Measurements from ENCODE around the gene TTYH3. TPM values are rescaled to one million over a fixed set of nuclear protein-coding genes. Genes with fewer than 3 reads are reported as not detected.

The TTYH3 gene
- total RNA-seq, 1 experiment from 2014 or later: 25.0 TPM

DNA sequence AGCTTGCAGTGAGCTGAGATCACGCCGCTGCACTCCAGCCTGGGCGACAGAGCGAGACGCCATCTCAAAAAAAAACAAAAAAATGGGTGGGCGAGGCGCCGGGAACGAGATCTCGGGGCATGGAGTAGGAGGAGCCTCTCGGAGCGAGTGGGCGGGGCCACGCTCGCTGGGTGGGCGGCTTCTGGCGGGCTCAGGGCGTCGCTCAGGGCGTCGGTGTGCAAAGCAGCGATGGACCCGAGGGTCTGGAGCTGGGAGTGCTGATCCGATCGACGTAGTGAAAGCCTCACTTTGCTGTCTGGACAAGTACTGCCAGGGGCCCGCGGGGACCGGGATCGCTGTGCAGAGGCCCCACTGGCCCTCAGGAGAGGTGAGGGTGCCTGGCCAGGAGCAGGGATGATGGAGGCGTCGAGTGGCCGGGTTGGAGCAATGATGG is 33.6 kb downstream of the TTYH3 start:
- H3K9me2 ChIP-seq (replicated peaks; ENCODE audit: low read length): no peaks in the 10 kb centered on the region
- H3K4me1 ChIP-seq (ENCODE audit: insufficient read depth, low read length): no peaks in the 10 kb centered on the region
- H2AFZ ChIP-seq (ENCODE audit: low read length): no peak overlapping the region
- DNase-seq (no peak), ATAC-seq (no peak)
- H3K27me3 ChIP-seq (ENCODE audit: low read length): no peaks in the 10 kb centered on the region
- no peak overlapping the region for H3K4me2 ChIP-seq (ENCODE audit: low read length)
- H3K27ac ChIP-seq (ENCODE audit: low read length): no peak overlapping the region
- H3F3A ChIP-seq (ENCODE audit: low read length, unreplicated experiment): no peaks in the 10 kb centered on the region
- H3K9me3 ChIP-seq (ENCODE audit: low read length): no peaks in the 10 kb centered on the region
- no TSS peak for BruUV-seq (replicated peaks)
- POLR2A ChIA-PET (ENCODE audit: unreplicated experiment): no interaction called here
- no peaks in the 10 kb centered on the region for H3K79me2 ChIP-seq (ENCODE audit: low read length)
- no peaks in the 10 kb centered on the region for H4K20me1 ChIP-seq (ENCODE audit: low read length)
- no peaks in the 10 kb centered on the region for H3K36me3 ChIP-seq (ENCODE audit: low read depth, low read length)
- H3K9ac ChIP-seq (ENCODE audit: low read length): no peak overlapping the region
- TF ChIP-seq EZH2 (IDR thresholded peaks at IDR 0.05; ENCODE audit: low read length, unreplicated experiment) (no peak), EZH2phosphoT487 (IDR thresholded peaks at IDR 0.05; ENCODE audit: borderline replicate concordance, low read length) (no peak)
- TF ChIP-seq, protein P1, sequence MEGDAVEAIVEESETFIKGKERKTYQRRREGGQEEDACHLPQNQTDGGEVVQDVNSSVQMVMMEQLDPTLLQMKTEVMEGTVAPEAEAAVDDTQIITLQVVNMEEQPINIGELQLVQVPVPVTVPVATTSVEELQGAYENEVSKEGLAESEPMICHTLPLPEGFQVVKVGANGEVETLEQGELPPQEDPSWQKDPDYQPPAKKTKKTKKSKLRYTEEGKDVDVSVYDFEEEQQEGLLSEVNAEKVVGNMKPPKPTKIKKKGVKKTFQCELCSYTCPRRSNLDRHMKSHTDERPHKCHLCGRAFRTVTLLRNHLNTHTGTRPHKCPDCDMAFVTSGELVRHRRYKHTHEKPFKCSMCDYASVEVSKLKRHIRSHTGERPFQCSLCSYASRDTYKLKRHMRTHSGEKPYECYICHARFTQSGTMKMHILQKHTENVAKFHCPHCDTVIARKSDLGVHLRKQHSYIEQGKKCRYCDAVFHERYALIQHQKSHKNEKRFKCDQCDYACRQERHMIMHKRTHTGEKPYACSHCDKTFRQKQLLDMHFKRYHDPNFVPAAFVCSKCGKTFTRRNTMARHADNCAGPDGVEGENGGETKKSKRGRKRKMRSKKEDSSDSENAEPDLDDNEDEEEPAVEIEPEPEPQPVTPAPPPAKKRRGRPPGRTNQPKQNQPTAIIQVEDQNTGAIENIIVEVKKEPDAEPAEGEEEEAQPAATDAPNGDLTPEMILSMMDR (conservative IDR thresholded peaks at IDR 0.05; ENCODE audit: low read depth, low read length): no peak
- intact Hi-C loops (cut with micrococcal nuclease): no loop called here
- CTCF ChIA-PET: no interaction called here
- no peak overlapping the region for H3K4me3 ChIP-seq (ENCODE audit: low read length)

DNA sequence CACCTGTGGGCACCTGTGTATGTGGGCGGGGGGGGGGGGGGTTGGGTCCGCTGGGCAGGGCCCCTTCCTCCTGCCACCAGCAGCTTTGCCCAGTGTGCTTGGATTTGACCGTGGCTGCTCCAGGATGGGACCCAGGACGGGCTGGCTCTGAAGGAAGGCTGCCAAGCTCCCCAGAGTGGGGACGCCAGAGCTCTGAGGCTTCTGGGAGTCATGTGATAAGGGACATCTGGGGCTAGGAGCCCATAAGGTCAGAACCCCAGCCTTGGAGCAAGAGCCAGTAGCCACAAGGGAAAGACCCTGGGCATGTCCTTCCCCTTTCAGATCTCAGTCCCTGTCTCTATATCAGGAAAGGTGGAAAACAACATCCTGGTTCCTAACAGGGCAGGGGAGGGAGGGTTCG is 34.4 kb downstream of the TTYH3 start:
- no peaks in the 10 kb centered on the region for H3K36me3 ChIP-seq (ENCODE audit: low read depth, low read length)
- DNase-seq (no peak), ATAC-seq (no peak)
- no peaks in the 10 kb centered on the region for H3K4me1 ChIP-seq (ENCODE audit: insufficient read depth, low read length)
- no peak overlapping the region for H3K4me3 ChIP-seq (ENCODE audit: low read length)
- H2AFZ ChIP-seq (ENCODE audit: low read length): no peak overlapping the region
- POLR2A ChIA-PET (ENCODE audit: unreplicated experiment): no interaction called here
- no TSS peak for BruUV-seq (replicated peaks)
- intact Hi-C loops (cut with micrococcal nuclease): no loop called here
- H3K9me2 ChIP-seq (replicated peaks; ENCODE audit: low read length): no peaks in the 10 kb centered on the region
- no peaks in the 10 kb centered on the region for H3K9me3 ChIP-seq (ENCODE audit: low read length)
- no peaks in the 10 kb centered on the region for H4K20me1 ChIP-seq (ENCODE audit: low read length)
- H3K79me2 ChIP-seq (ENCODE audit: low read length): no peaks in the 10 kb centered on the region
- no peak overlapping the region for H3K9ac ChIP-seq (ENCODE audit: low read length)
- H3F3A ChIP-seq (ENCODE audit: low read length, unreplicated experiment): no peaks in the 10 kb centered on the region
- H3K27me3 ChIP-seq (ENCODE audit: low read length): no peaks in the 10 kb centered on the region
- CTCF ChIA-PET: no interaction called here
- TF ChIP-seq EZH2 (IDR thresholded peaks at IDR 0.05; ENCODE audit: low read length, unreplicated experiment): no peak
- no peak overlapping the region for H3K4me2 ChIP-seq (ENCODE audit: low read length)
- no peak overlapping the region for H3K27ac ChIP-seq (ENCODE audit: low read length)

DNA sequence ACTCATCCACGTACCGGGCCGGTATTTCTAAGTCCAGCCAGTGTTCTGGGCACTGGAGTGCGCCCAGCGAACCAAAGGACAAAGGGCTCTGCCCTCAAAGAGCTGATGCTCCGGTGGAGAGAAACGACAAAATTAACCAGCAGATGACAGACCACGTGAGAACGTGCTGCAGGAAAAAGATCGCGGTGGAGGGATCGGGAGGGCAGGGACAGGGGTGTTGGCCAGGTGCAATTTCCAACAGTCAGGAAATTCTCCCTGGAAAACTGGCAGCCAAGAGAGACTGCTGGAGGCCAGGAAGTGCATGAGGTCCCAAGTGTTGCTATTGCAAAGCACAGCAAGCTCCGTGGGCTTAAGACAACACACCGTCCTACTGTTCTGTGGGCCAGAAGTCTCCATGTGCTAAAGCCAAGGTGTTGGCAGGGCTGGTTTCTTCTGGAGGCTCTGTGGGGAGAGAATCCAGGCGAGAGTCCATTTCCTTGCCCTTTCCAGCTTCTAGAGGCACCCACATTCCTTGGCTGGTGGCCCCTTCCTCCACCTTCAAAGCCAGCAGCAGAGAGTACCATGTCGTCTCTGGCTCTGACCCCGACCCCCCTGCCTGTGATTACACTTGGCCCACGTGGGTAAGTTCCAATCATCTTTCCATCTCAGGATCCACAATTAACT is 34.9 kb downstream of the TTYH3 start:
- Histone ChIP-seq H3K4me1 (ENCODE audit: insufficient read depth, low read length) (no peaks in the 10 kb centered on the region), H4K20me1 (ENCODE audit: low read length) (no peaks in the 10 kb centered on the region), H3K4me3 (ENCODE audit: low read length) (no peak overlapping the region), H2AFZ (ENCODE audit: low read length) (no peak overlapping the region), H3K9me3 (ENCODE audit: low read length) (no peaks in the 10 kb centered on the region), H3K27ac (ENCODE audit: low read length) (no peak overlapping the region), H3K9ac (ENCODE audit: low read length) (no peak overlapping the region), H3F3A (ENCODE audit: low read length, unreplicated experiment) (no peaks in the 10 kb centered on the region), H3K79me2 (ENCODE audit: low read length) (no peaks in the 10 kb centered on the region), H3K27me3 (ENCODE audit: low read length) (no peaks in the 10 kb centered on the region), H3K4me2 (ENCODE audit: low read length) (no peak overlapping the region), H3K36me3 (ENCODE audit: low read depth, low read length) (no peaks in the 10 kb centered on the region), H3K9me2 (replicated peaks; ENCODE audit: low read length) (no peaks in the 10 kb centered on the region)
- no peak for DNase-seq
- TF ChIP-seq, protein P1 (conservative IDR thresholded peaks at IDR 0.05; ENCODE audit: low read depth, low read length): no peak
- TF ChIP-seq EZH2phosphoT487 (IDR thresholded peaks at IDR 0.05; ENCODE audit: borderline replicate concordance, low read length): no peak
- no peak for TF ChIP-seq EZH2 (IDR thresholded peaks at IDR 0.05; ENCODE audit: low read length, unreplicated experiment)
- BruUV-seq (replicated peaks): no TSS peak
- intact Hi-C loops (cut with micrococcal nuclease): no loop called here
- POLR2A ChIA-PET (ENCODE audit: unreplicated experiment): no interaction called here
- CTCF ChIA-PET: no interaction called here
- no peak for ATAC-seq
